Osteoblast (primary cell): ENCODE data around the gene OR4F15. TPM values are rescaled to one million over a fixed set of nuclear protein-coding genes. Genes with fewer than 3 reads are reported as not detected.

Source experiments
- DNase-seq: peaks from one replicate; pipeline ENCODE4 v3.0.0; 2011; ENCODE audit warnings: low spot score, mixed read lengths; ENCODE audit not compliant: insufficient read length; ENCODE audit errors: missing footprints
- H2AFZ ChIP-seq: 2 replicates; pipeline ENCODE4 v1.6.0; 2011; ENCODE audit warnings: mild to moderate bottlenecking, low read length
- H3K27ac ChIP-seq: 2 replicates; pipeline ENCODE4 v1.5.1; 2011; ENCODE audit warnings: mild to moderate bottlenecking, low read depth, low read length, moderate library complexity
- H3K27me3 ChIP-seq: 2 replicates; pipeline ENCODE4 v1.6.0; 2012; ENCODE audit warnings: mild to moderate bottlenecking, control low read depth, inconsistent platforms, low read length, moderate library complexity; ENCODE audit not compliant: insufficient read depth
- H3K36me3 ChIP-seq: 2 replicates; pipeline ENCODE4 v1.5.1; 2011; ENCODE audit warnings: mild to moderate bottlenecking, low read length, control low read depth, moderate library complexity; ENCODE audit not compliant: insufficient read depth
- H3K4me1 ChIP-seq: 2 replicates; pipeline ENCODE4 v1.5.1; 2011; ENCODE audit warnings: mild to moderate bottlenecking, low read length, control low read depth, moderate library complexity; ENCODE audit not compliant: insufficient read depth
- H3K4me2 ChIP-seq: 2 replicates; pipeline ENCODE4 v1.6.0; 2011; ENCODE audit warnings: mild to moderate bottlenecking, low read length; ENCODE audit not compliant: insufficient read depth
- H3K4me3 ChIP-seq: fragments of 200-600 bp; sonication (generic); 3 replicates; pipeline ENCODE4 v1.5.1; 2012; ENCODE audit warnings: mild to moderate bottlenecking, low read length, inconsistent platforms; ENCODE audit not compliant: insufficient read depth
- H3K79me2 ChIP-seq: 2 replicates; pipeline ENCODE4 v1.6.0; 2012; ENCODE audit warnings: mild to moderate bottlenecking, low read length, control low read depth, inconsistent platforms; ENCODE audit not compliant: insufficient read depth
- H3K9me3 ChIP-seq: 2 replicates; pipeline ENCODE4 v1.5.1; 2011; ENCODE audit warnings: low read depth, low read length, control low read depth
- H4K20me1 ChIP-seq: 2 replicates; pipeline ENCODE4 v1.6.0; 2012; ENCODE audit warnings: mild to moderate bottlenecking, low read length, control low read depth; ENCODE audit not compliant: insufficient read depth
- CTCF ChIP-seq: IDR thresholded peaks from 2 replicates; pipeline ENCODE4 v1.5.1; 2011; ENCODE audit warnings: mild to moderate bottlenecking, low read depth, low read length, moderate library complexity; ENCODE audit errors: extremely low read depth
- total RNA-seq: library from RNA; depleted of rRNA; stranded (reverse); fragments of >200 nt; gene quantifications from 2 replicates; pipeline ENCODE4 v1.2.3, GENCODE V29; 2012

OR4F15 gene
- total RNA-seq, 1 donor: not detected

- no peak for TF ChIP-seq CTCF
- Histone ChIP-seq H2AFZ (no peak overlapping the region), H4K20me1 (no peaks in the 10 kb centered on the region), H3K9me3 (no peaks in the 10 kb centered on the region), H3K4me1 (no peaks in the 10 kb centered on the region), H3K27me3 (no peaks in the 10 kb centered on the region), H3K79me2 (no peaks in the 10 kb centered on the region), H3K27ac (no peak overlapping the region), H3K4me2 (no peak overlapping the region), H3K36me3 (no peaks in the 10 kb centered on the region), H3K4me3 (no peak overlapping the region)
- no peak for DNase-seq
These were observed 2.0 kb downstream of the OR4F15 start for GRCh38 chr15:101813803-101814534.

- Histone ChIP-seq H3K27ac (no peak overlapping the region), H4K20me1 (no peaks in the 10 kb centered on the region), H3K4me3 (no peak overlapping the region), H3K4me1 (no peaks in the 10 kb centered on the region), H2AFZ (no peak overlapping the region), H3K36me3 (no peaks in the 10 kb centered on the region), H3K4me2 (no peak overlapping the region), H3K9me3 (no peaks in the 10 kb centered on the region), H3K27me3 (no peaks in the 10 kb centered on the region), H3K79me2 (no peaks in the 10 kb centered on the region)
- TF ChIP-seq CTCF: no peak
- DNase-seq: no peak
These were observed 8.8 kb downstream of the OR4F15 start for GRCh38 chr15:101820781-101821180.

DNA sequence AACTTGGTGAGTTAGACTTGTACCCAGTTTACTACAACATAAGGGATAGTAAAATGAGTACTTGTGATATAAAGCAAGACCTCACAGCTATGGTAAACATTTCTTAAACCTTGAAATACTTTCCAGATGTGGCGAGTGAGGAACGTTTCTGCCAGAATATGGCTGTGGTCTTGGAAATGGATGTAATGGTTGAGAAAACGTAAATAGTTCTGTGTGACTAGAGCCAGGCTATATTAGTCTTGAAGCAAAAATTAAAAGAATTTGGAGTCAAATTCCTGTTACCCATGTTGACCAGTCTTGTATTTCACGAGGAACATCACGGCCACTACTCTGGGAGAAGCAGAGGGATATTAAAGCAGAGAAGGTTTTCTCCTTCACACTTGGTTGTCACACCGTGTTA is 15.3 kb downstream of the OR4F15 start:
- H3K4me2 ChIP-seq: no peak overlapping the region
- DNase-seq: no peak
- no peaks in the 10 kb centered on the region for H3K36me3 ChIP-seq
- H4K20me1 ChIP-seq: no peaks in the 10 kb centered on the region
- H3K4me3 ChIP-seq: no peak overlapping the region
- no peaks in the 10 kb centered on the region for H3K27me3 ChIP-seq
- H3K79me2 ChIP-seq: no peaks in the 10 kb centered on the region
- H3K4me1 ChIP-seq: no peaks in the 10 kb centered on the region
- H3K27ac ChIP-seq: no peak overlapping the region
- no peaks in the 10 kb centered on the region for H3K9me3 ChIP-seq
- TF ChIP-seq CTCF: no peak
- H2AFZ ChIP-seq: no peak overlapping the region

GRCh38 chr15:101828774-101829173 is 16.8 kb downstream of the OR4F15 start:
- TF ChIP-seq CTCF: no peak

More at GRCh38 chr15:101828774-101829173, 16.8 kb downstream of the OR4F15 start:
- Histone ChIP-seq H3K9me3 (no peaks in the 10 kb centered on the region), H3K4me2 (no peak overlapping the region), H2AFZ (no peak overlapping the region), H3K27me3 (no peaks in the 10 kb centered on the region), H4K20me1 (no peaks in the 10 kb centered on the region), H3K4me1 (no peaks in the 10 kb centered on the region), H3K79me2 (no peaks in the 10 kb centered on the region), H3K4me3 (no peak overlapping the region), H3K36me3 (no peaks in the 10 kb centered on the region), H3K27ac (no peak overlapping the region)
- peak; percentile 18 for DNase-seq
